HAP-1 (cell line): ENCODE data around the gene FBXO46.
"Not testable (repeated sequence)": the region's sequence is repeated elsewhere in the genome, so short reads cannot be mapped to it uniquely, and the experiment has no call there.

Source experiments
- DNase-seq, 2 experiments: peaks; one replicate each; pipeline ENCODE4 v3.0.0-alpha.2; 2016 to 2020; ENCODE audit warnings: low spot score in 2 of 2
- H3K27me3 ChIP-seq: fragments of 250-450 bp; sonication (Bioruptor Pico); 2 replicates; pipeline ENCODE4 v1.5.1; 2020; ENCODE audit warnings: low read depth, mild to moderate bottlenecking, moderate library complexity
- H3K36me3 ChIP-seq: fragments of 250-450 bp; sonication (Bioruptor Pico); replicated peaks from 2 replicates; pipeline ENCODE4 v1.5.1; 2020; ENCODE audit warnings: mild to moderate bottlenecking
- H3K4me1 ChIP-seq: fragments of 250-450 bp; sonication (Bioruptor Pico); 2 replicates; pipeline ENCODE4 v1.5.1; 2020; ENCODE audit warnings: mild to moderate bottlenecking
- H3K4me3 ChIP-seq: fragments of 250-450 bp; sonication (Bioruptor Pico); 2 replicates; pipeline ENCODE4 v1.5.1; 2020; ENCODE audit warnings: mild to moderate bottlenecking, moderate library complexity
- H3K9me3 ChIP-seq: fragments of 250-450 bp; sonication (Bioruptor Pico); 2 replicates; pipeline ENCODE4 v1.5.1; 2020; ENCODE audit warnings: mild to moderate bottlenecking, moderate library complexity
- in situ Hi-C: fragments of 300-500 bp; cut with MboI; formaldehyde crosslinking; loops from 3 replicates; pipeline ENCODE4 v1.14.3; 2020; ENCODE audit warnings: low sequenced_read_pairs, inconsistent platforms, mixed read lengths

Gene FBXO46

DNA sequence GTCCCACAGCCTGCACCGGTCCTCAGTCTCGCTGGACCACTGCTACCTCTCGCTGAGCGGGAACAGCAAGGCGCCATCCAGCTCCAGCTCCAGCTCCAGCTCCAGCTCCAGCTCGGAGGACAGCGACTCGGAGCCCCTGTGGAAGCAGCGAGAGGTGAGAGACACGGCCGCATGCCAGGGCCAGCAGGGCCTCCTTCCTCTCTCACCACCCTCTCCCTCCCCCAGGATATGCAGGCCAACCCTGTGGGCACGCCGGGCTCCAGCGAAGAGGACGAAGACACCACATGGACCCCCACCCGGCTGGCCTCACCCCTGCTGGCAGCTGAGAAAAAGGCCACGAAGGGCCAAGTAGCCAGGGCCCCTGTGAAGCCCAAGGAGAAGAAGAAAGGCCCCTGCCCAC lies 31.0 kb upstream of the FBXO46 start:
- no peaks in the 10 kb centered on the region for H3K36me3 ChIP-seq
- H3K9me3 ChIP-seq, result no peaks in the 10 kb centered on the region
- DNase-seq, result no peak
- peaks cover 8% of the 10 kb centered on the region for H3K4me1 ChIP-seq
- H3K27me3 ChIP-seq, result no peaks in the 10 kb centered on the region
- H3K4me3 ChIP-seq, result no peak overlapping the region
- in situ Hi-C loops, result no loop called here

DNA sequence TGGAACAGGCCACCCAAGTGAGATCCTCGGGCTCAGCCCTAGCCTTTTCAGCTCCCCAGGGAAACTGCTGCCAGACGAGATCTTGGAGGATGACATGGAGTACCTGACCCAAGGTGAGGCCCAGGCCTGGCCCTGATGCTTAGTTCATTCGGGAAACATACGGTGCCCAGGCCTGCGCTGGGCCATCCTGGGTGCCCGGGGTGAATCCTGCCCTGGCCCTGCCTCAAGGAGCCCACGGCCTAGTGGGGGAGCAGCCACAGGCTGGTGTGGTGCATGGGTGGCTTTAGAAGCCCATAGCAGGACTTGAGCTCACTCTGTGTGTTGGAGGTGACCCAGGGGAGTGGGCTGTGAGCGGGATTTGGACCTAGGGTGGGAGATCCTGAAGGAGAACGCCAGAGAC lies 28.2 kb upstream of the FBXO46 start:
- in situ Hi-C loops, result no loop called here
- no peaks in the 10 kb centered on the region for H3K27me3 ChIP-seq
- H3K4me1 ChIP-seq, result 0 out of 2 replicates have a peak, but pooled peaks cover 2% of the 10 kb centered on the region
- H3K9me3 ChIP-seq, result no peaks in the 10 kb centered on the region
- H3K4me3 ChIP-seq, result no peak overlapping the region
- H3K36me3 ChIP-seq, result no peaks in the 10 kb centered on the region
- no peak for DNase-seq

DNA sequence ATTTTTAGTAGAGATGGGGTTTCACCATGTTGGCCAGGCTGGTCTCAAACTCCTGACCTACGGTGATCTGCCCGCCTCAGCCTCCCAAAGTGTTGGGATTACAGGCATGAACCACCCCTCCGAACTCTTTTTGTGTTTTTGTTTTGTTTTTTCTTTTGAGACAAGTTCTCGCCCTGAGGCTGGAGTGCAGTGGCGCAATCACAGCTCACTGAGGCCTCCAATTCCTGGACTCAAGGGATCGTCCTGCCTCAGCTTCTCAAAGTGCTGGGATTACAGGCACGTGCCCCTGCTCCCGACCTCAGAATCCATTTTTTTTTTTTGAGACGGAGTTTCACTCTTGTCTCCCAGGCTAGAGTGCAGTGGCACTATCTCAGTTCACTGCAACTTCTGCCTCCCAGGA lies 27.0 kb upstream of the FBXO46 start:
- H3K9me3 ChIP-seq, result no peaks in the 10 kb centered on the region
- 0 out of 2 replicates have a peak, but pooled peaks cover 2% of the 10 kb centered on the region for H3K4me1 ChIP-seq
- no peak overlapping the region for H3K4me3 ChIP-seq
- in situ Hi-C loops, result no loop called here
- no peak for DNase-seq
- H3K27me3 ChIP-seq, result no peaks in the 10 kb centered on the region
- H3K36me3 ChIP-seq, result no peaks in the 10 kb centered on the region

DNA sequence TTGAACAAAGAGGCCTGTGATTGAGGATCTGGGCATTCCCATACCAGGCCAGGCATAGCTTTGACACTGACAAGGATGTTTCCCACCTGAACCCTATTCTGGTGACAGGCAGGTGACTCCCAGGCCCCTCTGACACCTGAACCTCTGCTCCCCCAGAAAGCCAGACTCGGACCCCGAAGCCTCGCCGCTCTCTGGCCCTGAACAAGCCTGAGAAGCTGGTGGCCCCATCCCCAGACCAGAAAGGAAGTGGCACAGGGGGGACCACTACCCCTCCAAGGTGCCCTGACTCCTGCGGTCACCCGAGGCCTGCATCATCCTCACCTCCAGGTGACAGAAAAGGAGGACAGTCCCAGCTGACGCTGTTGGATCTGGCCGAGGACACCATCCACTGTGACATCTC lies 23.6 kb upstream of the FBXO46 start:
- Histone ChIP-seq H3K4me3 (no peak overlapping the region), H3K9me3 (no peaks in the 10 kb centered on the region), H3K36me3 (no peaks in the 10 kb centered on the region), H3K4me1 (0 out of 2 replicates have a peak, but pooled peaks cover 2% of the 10 kb centered on the region), H3K27me3 (no peaks in the 10 kb centered on the region)
- DNase-seq, result no peak
- in situ Hi-C loops, result no loop called here

DNA sequence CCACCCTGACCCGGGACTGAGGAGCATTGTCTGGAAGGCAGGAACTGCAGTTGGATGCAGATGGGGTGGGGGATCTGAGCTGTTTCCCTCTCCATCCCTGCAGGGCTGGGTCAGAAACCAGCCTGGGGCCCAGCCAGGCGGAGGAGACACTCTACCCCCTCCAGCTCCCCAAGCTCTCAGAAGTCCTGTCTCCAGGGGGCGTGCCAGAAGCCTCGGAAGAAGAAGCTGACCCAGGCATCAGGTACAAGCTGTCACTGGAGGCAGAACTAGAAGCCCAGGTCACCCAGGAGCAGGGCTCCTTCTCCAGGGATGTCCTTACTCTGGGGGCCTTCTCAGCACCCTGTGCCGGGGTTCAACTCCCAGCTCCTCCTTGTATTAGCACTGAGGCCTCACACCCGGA lies 22.9 kb upstream of the FBXO46 start:
- H3K36me3 ChIP-seq, result no peaks in the 10 kb centered on the region
- in situ Hi-C loops, result no loop called here

DNA sequence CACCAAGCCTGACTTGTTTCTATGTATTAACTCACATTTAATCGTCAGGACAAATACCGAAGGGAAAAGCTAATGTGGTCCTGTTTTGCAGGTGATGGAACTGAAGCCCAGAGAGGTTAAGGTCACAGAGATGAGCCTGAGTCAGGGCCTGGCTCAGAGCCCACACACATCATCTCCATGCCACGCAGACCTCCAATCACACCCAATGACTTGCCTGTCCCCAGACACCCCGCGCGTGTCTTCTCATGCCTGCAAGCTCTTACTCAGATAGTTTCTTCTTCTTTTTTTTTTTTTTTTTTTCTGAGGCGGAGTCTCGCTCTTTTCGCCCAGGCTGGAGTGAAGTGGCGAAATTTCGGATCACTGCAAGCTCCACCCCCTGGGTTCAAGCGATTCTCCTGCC lies 21.9 kb upstream of the FBXO46 start:
- H3K4me3 ChIP-seq, result no peak overlapping the region
- in situ Hi-C loops, result no loop called here
- H3K4me1 ChIP-seq, result 0 out of 2 replicates have a peak, but pooled peaks cover 2% of the 10 kb centered on the region
- H3K27me3 ChIP-seq, result no peaks in the 10 kb centered on the region
- no peak for DNase-seq
- no peaks in the 10 kb centered on the region for H3K9me3 ChIP-seq
- H3K36me3 ChIP-seq, result no peaks in the 10 kb centered on the region

More for the DNA sequence above, 22.9 kb upstream of the FBXO46 start:
- Histone ChIP-seq H3K4me1 (0 out of 2 replicates have a peak, but pooled peaks cover 2% of the 10 kb centered on the region), H3K9me3 (no peaks in the 10 kb centered on the region), H3K27me3 (no peaks in the 10 kb centered on the region), H3K4me3 (no peak overlapping the region)
- no peak for DNase-seq

DNA sequence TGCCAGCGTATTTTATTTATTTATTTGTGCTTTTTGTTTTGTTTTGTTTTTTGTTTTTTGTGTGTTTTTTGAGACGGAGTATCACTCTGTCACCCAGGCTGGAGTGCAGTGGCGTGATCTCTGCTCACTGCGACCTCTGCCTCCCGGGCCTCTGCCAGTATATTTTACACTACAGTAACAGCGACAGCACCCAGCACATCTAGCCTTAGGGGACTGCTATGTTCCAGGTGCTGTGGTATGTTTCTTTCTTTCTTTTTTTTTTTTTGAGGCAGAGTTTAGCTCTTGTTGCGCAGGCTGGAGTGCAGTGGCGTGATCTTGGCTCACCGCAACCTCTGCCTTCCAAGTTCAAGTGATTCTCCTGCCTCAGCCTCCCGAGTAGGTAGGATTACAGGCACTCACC lies 20.8 kb upstream of the FBXO46 start:
- H3K9me3 ChIP-seq, H3K27me3 ChIP-seq, H3K4me3 ChIP-seq, DNase-seq, H3K4me1 ChIP-seq, H3K36me3 ChIP-seq, in situ Hi-C loops: not testable (repeated sequence)

DNA sequence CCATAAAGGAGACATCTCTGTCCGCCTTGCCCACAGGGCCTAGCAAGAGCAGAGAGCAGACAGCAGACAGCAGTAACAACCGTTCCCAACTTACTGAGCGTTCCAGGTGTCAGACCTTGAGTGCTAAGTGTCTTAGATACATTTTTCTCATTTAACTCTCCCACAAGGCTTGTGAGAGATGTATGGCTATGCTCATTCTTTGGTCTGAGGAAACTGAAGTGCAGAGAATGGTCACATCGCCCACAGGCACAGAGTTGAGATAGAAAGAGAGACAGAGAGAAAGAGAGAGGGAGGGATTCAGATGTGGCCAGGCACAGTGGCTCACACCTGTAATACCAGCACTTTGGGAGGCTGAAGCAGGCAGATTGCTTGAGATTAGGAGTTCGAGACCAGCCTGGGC lies 16.8 kb upstream of the FBXO46 start:
- DNase-seq, result no peak
- in situ Hi-C loops, result no loop called here
- H3K36me3 ChIP-seq, result no peaks in the 10 kb centered on the region
- H3K4me3 ChIP-seq, result no peak overlapping the region
- no peaks in the 10 kb centered on the region for H3K4me1 ChIP-seq
- no peaks in the 10 kb centered on the region for H3K27me3 ChIP-seq
- H3K9me3 ChIP-seq, result no peaks in the 10 kb centered on the region

DNA sequence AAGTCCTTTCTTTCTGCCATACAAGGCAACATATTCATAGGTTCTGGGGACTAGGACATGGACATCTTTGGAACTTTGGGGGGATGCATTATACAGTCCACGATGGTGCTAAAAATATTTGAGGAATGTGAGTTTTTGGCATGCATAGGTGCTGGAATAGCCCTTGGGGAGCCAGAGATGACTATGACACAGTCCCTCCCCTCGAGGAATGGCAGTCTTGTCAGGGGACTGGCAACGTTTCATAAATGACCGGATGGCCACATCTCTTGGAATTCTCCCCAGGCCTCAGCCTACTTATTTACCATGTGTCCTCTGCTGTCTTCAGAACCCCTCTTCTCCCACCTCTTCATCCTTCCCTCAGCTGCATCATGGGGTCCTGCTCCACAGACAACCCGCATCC lies 16.2 kb upstream of the FBXO46 start:
- no peaks in the 10 kb centered on the region for H3K4me1 ChIP-seq
- H3K9me3 ChIP-seq, result no peaks in the 10 kb centered on the region
- in situ Hi-C loops, result no loop called here
- H3K27me3 ChIP-seq, result no peaks in the 10 kb centered on the region
- DNase-seq, result no peak
- H3K36me3 ChIP-seq, result no peaks in the 10 kb centered on the region
- no peak overlapping the region for H3K4me3 ChIP-seq

DNA sequence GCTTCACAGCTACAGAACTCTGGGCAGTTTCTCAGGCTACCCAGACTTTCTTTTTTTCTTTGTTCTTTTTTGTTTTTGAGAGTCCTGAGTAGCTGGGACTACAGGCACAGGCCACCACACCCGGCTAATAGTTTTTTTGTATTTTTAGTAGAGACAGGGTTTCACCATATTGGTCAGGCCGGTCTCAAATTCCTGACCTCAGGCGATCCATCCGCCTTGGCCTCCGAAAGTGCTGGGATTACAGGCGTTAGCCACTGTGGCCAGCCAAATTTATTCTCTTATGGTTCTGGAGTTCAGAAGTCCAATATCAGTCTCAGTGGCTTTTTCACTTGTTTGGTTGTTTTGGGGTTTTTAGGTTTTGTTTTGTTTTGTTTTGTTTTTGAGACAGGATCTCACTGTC lies 14.9 kb upstream of the FBXO46 start:
- no peak for DNase-seq
- in situ Hi-C loops, result no loop called here
- no peaks in the 10 kb centered on the region for H3K36me3 ChIP-seq
- no peaks in the 10 kb centered on the region for H3K9me3 ChIP-seq
- no peak overlapping the region for H3K4me3 ChIP-seq
- no peaks in the 10 kb centered on the region for H3K4me1 ChIP-seq
- H3K27me3 ChIP-seq, result no peaks in the 10 kb centered on the region

DNA sequence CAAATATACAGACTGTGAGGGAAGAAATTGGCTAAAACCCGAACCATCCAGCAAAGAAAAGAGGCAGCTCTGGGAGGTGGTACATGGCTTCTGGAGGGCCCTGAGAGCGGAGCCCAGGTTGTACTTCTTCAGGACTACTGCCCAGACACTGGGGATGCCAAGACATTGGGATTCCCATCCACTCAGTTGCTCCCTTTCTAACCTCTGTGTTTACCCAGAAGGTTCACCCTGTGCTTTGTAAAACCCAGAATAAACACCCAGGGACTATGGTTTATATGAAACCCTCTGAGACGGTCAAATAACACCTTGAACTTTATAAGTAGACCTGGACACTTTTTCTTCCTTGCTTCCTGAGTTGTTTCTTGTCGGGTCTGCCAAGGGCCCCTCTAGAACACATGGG lies 12.3 kb upstream of the FBXO46 start:
- H3K4me3 ChIP-seq, result no peak overlapping the region
- DNase-seq, result no peak
- no peaks in the 10 kb centered on the region for H3K4me1 ChIP-seq
- no peaks in the 10 kb centered on the region for H3K9me3 ChIP-seq
- in situ Hi-C loops, result no loop called here
- no peaks in the 10 kb centered on the region for H3K36me3 ChIP-seq
- no peaks in the 10 kb centered on the region for H3K27me3 ChIP-seq

DNA sequence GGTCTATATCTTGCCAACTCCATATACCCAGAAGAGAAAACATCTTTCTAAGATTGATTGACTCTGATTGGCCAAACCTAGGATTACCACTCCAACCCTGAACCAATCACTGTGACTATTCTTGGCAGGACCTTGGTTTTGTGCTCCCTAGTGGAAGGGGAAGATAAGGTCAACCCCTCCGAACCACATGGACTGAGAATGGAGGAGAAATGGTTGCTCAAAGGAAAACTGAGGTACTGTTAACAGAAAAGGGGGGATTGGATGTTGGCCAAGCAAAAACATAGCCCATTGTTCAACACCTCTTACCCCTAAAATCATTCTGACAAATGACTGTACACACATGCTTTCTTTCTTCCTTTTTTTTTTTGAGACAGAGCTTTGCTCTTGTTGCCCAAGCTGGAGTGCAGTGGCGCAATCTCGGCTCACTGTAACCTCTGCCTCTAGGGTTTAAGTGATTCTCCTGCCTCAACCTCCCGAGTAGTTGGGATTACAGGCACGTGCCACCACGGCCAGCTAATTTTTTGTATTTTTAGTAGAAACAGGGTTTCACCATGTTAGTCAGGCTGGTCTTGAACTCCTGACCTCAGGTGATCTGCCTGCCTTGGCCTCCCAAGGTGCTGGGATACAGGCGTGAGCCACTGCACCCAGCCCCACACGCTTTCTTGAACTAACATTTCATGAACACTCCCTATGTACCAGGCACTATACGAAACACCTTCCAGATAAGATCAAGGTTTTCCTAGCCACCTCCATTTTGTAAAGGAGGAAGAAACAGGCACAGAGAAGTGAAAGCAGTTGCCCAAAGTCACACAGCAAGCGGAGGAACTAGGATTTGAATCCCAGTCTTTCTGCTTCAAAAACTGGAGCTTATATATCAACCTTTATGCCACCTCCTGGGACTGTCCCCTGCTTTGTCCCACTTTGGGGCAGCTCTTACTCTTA lies 9.1 kb upstream of the FBXO46 start:
- in situ Hi-C loops, result no loop called here
- Histone ChIP-seq H3K4me1 (no peaks in the 10 kb centered on the region), H3K27me3 (no peaks in the 10 kb centered on the region), H3K4me3 (no peak overlapping the region), H3K9me3 (no peaks in the 10 kb centered on the region), H3K36me3 (no peaks in the 10 kb centered on the region)
- peak in 1 of 2 experiments; percentile 16 for DNase-seq

DNA sequence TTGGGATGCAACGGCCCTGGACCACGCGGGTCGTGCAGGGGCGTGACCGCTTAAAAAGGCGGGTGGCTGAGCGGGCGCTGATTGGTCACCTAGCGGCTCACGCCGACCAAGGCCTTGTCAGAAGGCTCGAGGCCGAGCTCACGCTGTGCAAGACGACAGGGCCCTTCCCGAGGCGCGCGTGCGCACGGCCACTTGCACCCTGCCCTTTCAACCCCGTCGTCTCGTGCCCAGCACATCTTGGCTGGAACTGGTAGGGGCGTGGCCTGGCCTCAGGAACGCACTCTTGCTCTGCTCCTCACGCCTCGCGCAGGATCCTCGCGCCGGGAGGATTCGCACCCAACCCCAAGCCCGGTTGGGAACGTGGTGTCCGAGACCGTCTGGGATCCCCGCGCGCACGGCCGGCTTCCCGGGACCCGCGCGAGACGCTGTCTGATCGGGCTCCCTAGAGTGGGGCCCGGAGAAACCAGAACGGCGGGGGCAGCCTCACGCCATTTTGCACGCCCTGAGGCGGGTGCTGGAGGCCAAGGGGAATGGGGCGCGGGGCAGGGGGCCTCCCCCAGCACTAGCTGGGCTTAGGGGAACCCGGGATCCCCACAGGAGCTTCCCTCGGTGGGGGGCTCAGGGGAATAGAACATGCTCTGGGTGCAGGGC lies 2.6 kb upstream of the FBXO46 start, which contains the start of gene MEIOSIN:
MEIOSIN (plus strand) TSS at position 280 of the 651 bp plus-strand sequence. CDS start 1,938 bp downstream, outside the sequence.
- peaks cover 12% of the 10 kb centered on the region for H3K4me1 ChIP-seq
- no peak within 1 kb of the TSS for H3K4me3 ChIP-seq
- H3K36me3 ChIP-seq, result no peaks in the 10 kb centered on the region
- in situ Hi-C loops, result no loop called here
- no peak for DNase-seq
- no peaks in the 10 kb centered on the region for H3K27me3 ChIP-seq
- no peaks in the 10 kb centered on the region for H3K9me3 ChIP-seq

DNA sequence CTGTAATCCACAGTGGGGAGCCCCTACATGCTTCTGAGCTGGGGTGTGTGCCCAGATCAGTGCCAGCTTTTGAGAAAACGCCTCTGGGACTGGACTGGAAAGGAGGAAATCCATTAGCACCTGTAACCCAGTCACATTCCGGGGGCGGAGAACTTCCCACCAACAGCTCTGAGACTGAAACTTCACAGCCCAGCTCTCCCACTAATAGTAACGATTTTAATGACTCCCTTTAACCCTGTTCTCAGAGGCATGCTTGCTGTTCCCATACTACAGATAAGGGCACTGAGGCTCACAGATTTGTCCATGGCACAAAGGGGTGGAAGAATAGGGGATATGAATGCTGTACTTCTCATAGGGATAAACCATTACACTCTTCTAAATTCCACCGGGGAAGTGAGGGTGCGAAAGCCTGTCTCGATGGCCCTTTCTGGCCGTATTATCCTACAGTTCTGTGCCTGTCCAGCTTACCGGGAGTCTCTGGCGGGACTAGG lies 851 bp downstream of the FBXO46 start:
- no peak for DNase-seq
- Histone ChIP-seq H3K27me3 (no peaks in the 10 kb centered on the region), H3K36me3 (no peaks in the 10 kb centered on the region), H3K9me3 (no peaks in the 10 kb centered on the region), H3K4me1 (peaks cover 12% of the 10 kb centered on the region), H3K4me3 (peak overlapping the region; percentile 79)
- in situ Hi-C loops, result no loop called here
